Measurements from ENCODE around the gene PHF21A.

The PHF21A gene

GRCh38 chr11:46060013-46060412, 61.2 kb downstream of the PHF21A start:
- H2BK15ac ChIP-seq (ENCODE audit: low read depth, poor library complexity, severe bottlenecking) = no peak overlapping the region
- no peak overlapping the region for H4K8ac ChIP-seq (ENCODE audit: low read length)
- H3K14ac ChIP-seq (ENCODE audit: low read length in 2 of 2) = no peak overlapping the region
- DNase-seq = no peak
- no peak overlapping the region for H3K9ac ChIP-seq (ENCODE audit: low read length)
- no peak overlapping the region for H3K23ac ChIP-seq (ENCODE audit: low read length in 2 of 2)
- H2BK5ac ChIP-seq (ENCODE audit: low read depth, low read length, poor library complexity, severe bottlenecking) = no peak overlapping the region
- H3K4ac ChIP-seq (ENCODE audit: low read depth in 1 of 2, low read length in 2 of 2) = no peak overlapping the region
- no peak overlapping the region for H2BK120ac ChIP-seq (ENCODE audit: low read depth, low read length)
- no peak overlapping the region for H3K18ac ChIP-seq (ENCODE audit: low read depth in 1 of 2, low read length in 2 of 2)
- peaks cover 13% of the 10 kb centered on the region for H3K79me1 ChIP-seq (replicated peaks; ENCODE audit: low read length, poor library complexity, severe bottlenecking)
- no peak overlapping the region for H3K27ac ChIP-seq (ENCODE audit: low read length, poor library complexity, severe bottlenecking)
- WGBS = 86% methylated on average over 1 of the region's 2 CpGs
- H4K91ac ChIP-seq (ENCODE audit: low read length) = no peak overlapping the region
- H3K4me1 ChIP-seq (ENCODE audit: control insufficient read depth, insufficient read depth, low read depth, low read length) = no peaks in the 10 kb centered on the region
- peaks cover 0 to 34% of the 10 kb centered on the region in 2 experiments for H3K36me3 ChIP-seq (ENCODE audit: control insufficient read depth in 1 of 2, insufficient read depth in 2 of 2, low read depth in 1 of 2, low read length in 2 of 2)
- no peak overlapping the region for H2AFZ ChIP-seq (ENCODE audit: low read depth, low read length)
- H3K27me3 ChIP-seq (ENCODE audit: control insufficient read depth in 1 of 2, insufficient read depth in 1 of 2, low read length in 2 of 2) = no peaks in the 10 kb centered on the region
- H3K4me2 ChIP-seq (ENCODE audit: low read length, poor library complexity, severe bottlenecking) = no peak overlapping the region
- no peak overlapping the region for H2BK12ac ChIP-seq (ENCODE audit: low read length in 2 of 2)
- no peaks in the 10 kb centered on the region for H3K9me3 ChIP-seq (ENCODE audit: control insufficient read depth, low read length)
- H3K4me3 ChIP-seq (ENCODE audit: insufficient read depth in 1 of 2, low read depth in 1 of 2, low read length in 2 of 2) = no peak overlapping the region
- H2AK5ac ChIP-seq (ENCODE audit: low read length, severe bottlenecking) = no peak overlapping the region

- Histone ChIP-seq H3K4ac (ENCODE audit: low read depth in 1 of 2, low read length in 2 of 2) (no peak overlapping the region), H3K9me3 (ENCODE audit: control insufficient read depth, low read length) (no peaks in the 10 kb centered on the region), H2BK15ac (ENCODE audit: low read depth, poor library complexity, severe bottlenecking) (no peak overlapping the region), H3K9ac (ENCODE audit: low read length) (no peak overlapping the region), H3K18ac (ENCODE audit: low read depth in 1 of 2, low read length in 2 of 2) (no peak overlapping the region), H2BK5ac (ENCODE audit: low read depth, low read length, poor library complexity, severe bottlenecking) (no peak overlapping the region), H3K4me3 (ENCODE audit: insufficient read depth in 1 of 2, low read depth in 1 of 2, low read length in 2 of 2) (no peak overlapping the region), H4K8ac (ENCODE audit: low read length) (no peak overlapping the region), H4K91ac (ENCODE audit: low read length) (no peak overlapping the region), H2BK12ac (ENCODE audit: low read length in 2 of 2) (no peak overlapping the region), H3K14ac (ENCODE audit: low read length in 2 of 2) (no peak overlapping the region), H3K79me1 (replicated peaks; ENCODE audit: low read length, poor library complexity, severe bottlenecking) (peaks cover 18% of the 10 kb centered on the region), H3K4me2 (ENCODE audit: low read length, poor library complexity, severe bottlenecking) (no peak overlapping the region), H2BK120ac (ENCODE audit: low read depth, low read length) (no peak overlapping the region), H2AFZ (ENCODE audit: low read depth, low read length) (no peak overlapping the region), H3K36me3 (ENCODE audit: control insufficient read depth in 1 of 2, insufficient read depth in 2 of 2, low read depth in 1 of 2, low read length in 2 of 2) (peaks cover 0 to 34% of the 10 kb centered on the region in 2 experiments), H3K23ac (ENCODE audit: low read length in 2 of 2) (no peak overlapping the region), H2AK5ac (ENCODE audit: low read length, severe bottlenecking) (no peak overlapping the region), H3K27ac (ENCODE audit: low read length, poor library complexity, severe bottlenecking) (no peak overlapping the region), H3K4me1 (ENCODE audit: control insufficient read depth, insufficient read depth, low read depth, low read length) (no peaks in the 10 kb centered on the region), H3K27me3 (ENCODE audit: control insufficient read depth in 1 of 2, insufficient read depth in 1 of 2, low read length in 2 of 2) (no peaks in the 10 kb centered on the region)
- no peak for DNase-seq
- 85% methylated on average over 2 of the region's 2 CpGs for WGBS
Measured at GRCh38 chr11:46057489-46057888, 63.8 kb downstream of the PHF21A start.

GRCh38 chr11:46055371-46055770, 65.9 kb downstream of the PHF21A start:
- Histone ChIP-seq H3K4me1 (ENCODE audit: control insufficient read depth, insufficient read depth, low read depth, low read length) (no peaks in the 10 kb centered on the region), H3K27ac (ENCODE audit: low read length, poor library complexity, severe bottlenecking) (no peak overlapping the region), H2BK5ac (ENCODE audit: low read depth, low read length, poor library complexity, severe bottlenecking) (no peak overlapping the region), H3K27me3 (ENCODE audit: control insufficient read depth in 1 of 2, insufficient read depth in 1 of 2, low read length in 2 of 2) (no peaks in the 10 kb centered on the region), H4K8ac (ENCODE audit: low read length) (no peak overlapping the region), H2AFZ (ENCODE audit: low read depth, low read length) (no peak overlapping the region), H2AK5ac (ENCODE audit: low read length, severe bottlenecking) (no peak overlapping the region), H2BK15ac (ENCODE audit: low read depth, poor library complexity, severe bottlenecking) (no peak overlapping the region), H3K14ac (ENCODE audit: low read length in 2 of 2) (no peak overlapping the region), H2BK12ac (ENCODE audit: low read length in 2 of 2) (no peak overlapping the region), H2BK120ac (ENCODE audit: low read depth, low read length) (no peak overlapping the region), H3K9ac (ENCODE audit: low read length) (no peak overlapping the region), H3K36me3 (ENCODE audit: control insufficient read depth in 1 of 2, insufficient read depth in 2 of 2, low read depth in 1 of 2, low read length in 2 of 2) (peaks cover 0 to 29% of the 10 kb centered on the region in 2 experiments), H3K4ac (ENCODE audit: low read depth in 1 of 2, low read length in 2 of 2) (no peak overlapping the region), H3K79me1 (replicated peaks; ENCODE audit: low read length, poor library complexity, severe bottlenecking) (peaks cover 26% of the 10 kb centered on the region), H3K23ac (ENCODE audit: low read length in 2 of 2) (no peak overlapping the region), H3K4me2 (ENCODE audit: low read length, poor library complexity, severe bottlenecking) (no peak overlapping the region), H4K91ac (ENCODE audit: low read length) (no peak overlapping the region), H3K4me3 (ENCODE audit: insufficient read depth in 1 of 2, low read depth in 1 of 2, low read length in 2 of 2) (no peak overlapping the region), H3K18ac (ENCODE audit: low read depth in 1 of 2, low read length in 2 of 2) (no peak overlapping the region), H3K9me3 (ENCODE audit: control insufficient read depth, low read length) (no peaks in the 10 kb centered on the region)
- WGBS = 20% methylated on average over 1 of the region's 1 CpG
- DNase-seq = peak; percentile 83

GRCh38 chr11:46051102-46051501, 70.2 kb downstream of the PHF21A start:
- Histone ChIP-seq H3K27me3 (ENCODE audit: control insufficient read depth in 1 of 2, insufficient read depth in 1 of 2, low read length in 2 of 2) (no peaks in the 10 kb centered on the region), H3K79me1 (replicated peaks; ENCODE audit: low read length, poor library complexity, severe bottlenecking) (peaks cover 21% of the 10 kb centered on the region), H3K27ac (ENCODE audit: low read length, poor library complexity, severe bottlenecking) (peak overlapping the region; percentile 85), H2BK15ac (ENCODE audit: low read depth, poor library complexity, severe bottlenecking) (no peak overlapping the region), H3K4me3 (ENCODE audit: insufficient read depth in 1 of 2, low read depth in 1 of 2, low read length in 2 of 2) (no peak overlapping the region), H2AFZ (ENCODE audit: low read depth, low read length) (no peak overlapping the region), H2BK12ac (ENCODE audit: low read length in 2 of 2) (no peak overlapping the region), H3K18ac (ENCODE audit: low read depth in 1 of 2, low read length in 2 of 2) (no peak overlapping the region), H3K14ac (ENCODE audit: low read length in 2 of 2) (no peak overlapping the region), H3K4me1 (ENCODE audit: control insufficient read depth, insufficient read depth, low read depth, low read length) (peaks cover 2% of the 10 kb centered on the region), H3K9me3 (ENCODE audit: control insufficient read depth, low read length) (no peaks in the 10 kb centered on the region), H3K36me3 (ENCODE audit: control insufficient read depth in 1 of 2, insufficient read depth in 2 of 2, low read depth in 1 of 2, low read length in 2 of 2) (peaks cover 0 to 14% of the 10 kb centered on the region in 2 experiments), H2BK120ac (ENCODE audit: low read depth, low read length) (no peak overlapping the region), H4K8ac (ENCODE audit: low read length) (no peak overlapping the region), H2BK5ac (ENCODE audit: low read depth, low read length, poor library complexity, severe bottlenecking) (no peak overlapping the region), H3K9ac (ENCODE audit: low read length) (no peak overlapping the region), H4K91ac (ENCODE audit: low read length) (no peak overlapping the region), H3K4me2 (ENCODE audit: low read length, poor library complexity, severe bottlenecking) (no peak overlapping the region), H3K23ac (ENCODE audit: low read length in 2 of 2) (no peak overlapping the region), H3K4ac (ENCODE audit: low read depth in 1 of 2, low read length in 2 of 2) (no peak overlapping the region), H2AK5ac (ENCODE audit: low read length, severe bottlenecking) (peak overlapping the region; percentile 92)
- 93% methylated on average over 1 of the region's 1 CpG for WGBS
- no peak for DNase-seq
